ENCODE results near the gene KAT2B. TPM values are rescaled to one million over a fixed set of nuclear protein-coding genes. Genes with fewer than 3 reads are reported as not detected.

The KAT2B gene
- polyA plus RNA-seq, 10 donors = 11.4 to 24.8 (median 20.5) TPM

DNA sequence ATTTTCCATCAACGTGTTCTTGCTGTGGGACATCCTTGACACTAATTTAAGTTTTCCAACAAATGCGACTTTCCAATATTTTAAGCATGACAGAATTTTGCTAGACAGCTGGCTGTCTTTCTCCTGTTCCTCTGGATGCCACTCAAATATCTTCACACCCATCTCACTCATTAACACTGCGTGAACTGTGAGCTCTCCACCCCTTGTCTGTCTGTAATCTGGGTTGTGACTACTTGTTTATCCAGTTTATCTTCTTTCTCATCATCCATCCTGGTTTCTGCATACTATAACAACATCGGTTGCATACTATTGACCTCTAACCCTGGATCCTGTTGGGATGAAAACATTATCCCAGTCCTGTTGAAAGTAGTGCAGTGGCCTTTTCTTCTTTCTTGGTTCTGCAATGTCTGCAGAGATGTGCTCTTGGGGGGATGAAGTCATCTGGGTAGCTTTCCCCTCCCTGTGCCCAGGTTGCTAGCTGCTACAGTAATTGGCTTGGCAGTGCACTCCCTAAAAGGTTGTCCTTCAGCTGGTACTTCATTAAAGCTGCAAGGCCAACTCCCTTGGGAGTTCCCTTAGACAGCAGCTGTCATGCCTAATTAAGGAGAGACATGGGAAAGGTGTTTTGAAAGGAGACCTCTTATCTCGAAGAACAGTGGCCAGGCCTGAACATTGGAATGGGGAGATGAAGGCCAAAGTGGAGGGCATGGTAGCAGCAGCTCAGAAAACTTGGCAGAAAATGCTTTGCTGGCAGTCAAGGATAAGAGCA, 24.7 kb downstream of the KAT2B start:
- peak in 1 of 3 donors; percentile 22 for DNase-seq

DNA sequence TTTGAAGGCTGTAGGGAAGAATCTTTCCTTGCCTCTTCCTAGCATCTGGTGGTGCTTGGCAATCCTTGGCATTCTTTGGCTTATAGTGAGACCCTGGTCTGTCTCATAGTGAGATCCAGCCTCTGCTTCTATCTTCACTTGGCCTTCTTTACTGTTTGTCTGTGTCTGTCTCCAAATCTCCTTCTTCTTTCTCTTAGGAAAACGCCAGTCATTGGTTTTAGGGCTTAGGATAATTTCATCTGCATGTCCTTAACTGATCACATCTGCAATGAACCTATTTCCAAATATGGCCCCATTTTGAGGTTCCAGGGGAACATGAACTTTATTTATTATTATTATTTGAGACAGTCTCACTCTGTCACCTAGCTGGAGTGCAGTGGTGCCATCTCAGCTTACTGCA, 25.8 kb downstream of the KAT2B start:
- DNase-seq = no peak

DNA sequence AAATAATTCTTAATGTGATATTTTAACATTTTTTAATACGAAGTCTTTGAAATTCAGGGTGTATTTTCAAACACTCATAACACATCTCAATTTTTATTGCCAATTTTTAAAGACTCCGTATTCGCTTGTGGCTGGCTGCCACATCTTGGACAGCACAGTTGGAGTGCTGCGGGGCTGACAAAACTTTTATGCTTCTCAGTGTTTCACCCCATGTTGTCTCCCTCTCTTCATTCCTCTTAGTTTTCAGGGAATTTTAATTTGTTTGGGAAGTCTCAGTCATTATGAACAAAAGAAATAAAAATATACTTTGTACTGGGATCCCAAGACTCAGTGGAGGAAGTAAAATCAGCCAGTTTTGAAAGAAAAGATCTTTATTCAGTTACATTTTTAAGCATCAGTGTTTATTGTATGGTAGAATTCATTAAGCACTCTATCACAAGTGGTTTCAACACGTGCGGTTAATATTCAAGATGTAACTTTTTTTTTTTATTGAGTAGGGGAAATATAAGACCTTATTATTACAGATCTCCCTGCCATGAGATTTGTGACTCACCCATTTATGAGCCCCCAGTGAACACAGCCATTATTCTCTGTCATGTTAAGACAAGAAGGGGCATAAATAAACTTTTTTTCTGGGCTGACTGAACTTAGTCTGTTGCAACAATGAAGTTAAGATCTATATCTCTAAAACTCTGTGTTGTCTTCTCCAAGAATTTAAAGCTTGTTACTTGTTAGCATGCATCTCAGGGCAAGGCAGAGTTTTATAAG, 26.8 kb downstream of the KAT2B start:
- peak; percentile 49 to 78 (median 64) for DNase-seq

DNA sequence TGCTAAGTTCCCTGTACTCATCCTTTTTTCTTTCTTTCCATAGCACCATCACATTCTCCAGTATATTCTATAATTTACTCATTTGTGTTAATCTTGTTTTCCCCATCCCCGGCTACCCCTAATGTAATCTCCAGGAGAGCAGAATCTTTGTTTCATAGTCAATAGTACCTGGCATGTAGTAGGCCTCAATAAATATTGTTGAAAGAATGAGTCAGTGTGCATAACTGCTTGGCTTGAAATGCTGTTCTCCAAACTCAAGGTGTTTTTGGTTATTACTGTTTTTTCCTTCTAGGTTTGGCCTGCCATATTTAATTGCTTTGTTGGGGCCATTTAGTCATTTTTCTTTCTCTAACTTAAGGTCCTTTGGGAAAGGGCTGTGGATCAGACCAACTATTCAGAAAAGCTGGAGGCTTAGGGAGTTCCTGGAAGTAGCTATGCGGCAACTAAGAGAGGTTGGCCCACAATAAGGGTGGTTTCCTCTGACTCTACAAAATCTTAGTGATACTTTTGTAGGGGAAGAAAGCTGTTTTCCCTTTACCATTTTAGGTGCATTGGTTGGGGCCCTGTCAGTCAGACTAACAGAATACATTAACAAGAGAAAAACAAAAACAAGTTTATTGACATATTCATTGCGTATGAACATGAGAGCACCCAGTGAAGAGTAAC, 28.4 kb downstream of the KAT2B start:
- no peak for DNase-seq

DNA sequence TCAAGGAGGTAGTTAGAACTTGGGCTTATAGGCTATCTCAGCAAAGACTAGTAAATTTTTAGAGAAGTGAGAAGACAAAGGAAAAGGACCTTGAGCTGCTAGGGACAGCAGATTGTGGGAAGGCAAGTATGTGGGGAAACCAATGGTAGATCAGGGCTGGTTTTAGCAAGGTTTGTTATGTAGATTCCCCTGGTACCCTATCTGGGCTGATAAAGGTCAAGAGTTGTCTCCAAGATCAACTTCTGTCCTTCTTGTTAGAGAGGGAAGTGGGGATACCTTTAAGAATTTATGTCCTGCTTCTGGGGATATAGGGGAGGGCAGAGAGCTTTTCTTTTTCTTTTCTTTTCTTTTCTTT, 28.9 kb downstream of the KAT2B start:
- no peak for DNase-seq

DNA sequence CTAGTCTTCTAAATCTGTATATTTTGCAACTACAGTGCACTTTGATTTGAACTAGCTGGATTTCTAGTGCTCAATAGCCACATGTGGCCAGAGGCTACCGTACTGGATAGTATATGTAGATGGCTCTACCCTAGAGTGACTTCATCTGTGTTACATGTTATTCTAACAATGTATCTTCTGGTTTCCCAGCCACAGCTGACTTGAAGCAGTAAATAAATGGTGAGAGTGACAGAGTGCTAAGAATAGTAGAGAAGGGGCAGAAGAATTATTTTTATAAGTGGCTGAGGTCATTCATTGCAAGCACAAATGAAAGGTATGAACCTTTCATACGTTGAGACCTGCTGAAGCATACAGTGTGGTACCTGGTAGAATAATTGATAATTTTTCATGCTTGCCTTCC, 30.9 kb downstream of the KAT2B start:
- DNase-seq = no peak

DNA sequence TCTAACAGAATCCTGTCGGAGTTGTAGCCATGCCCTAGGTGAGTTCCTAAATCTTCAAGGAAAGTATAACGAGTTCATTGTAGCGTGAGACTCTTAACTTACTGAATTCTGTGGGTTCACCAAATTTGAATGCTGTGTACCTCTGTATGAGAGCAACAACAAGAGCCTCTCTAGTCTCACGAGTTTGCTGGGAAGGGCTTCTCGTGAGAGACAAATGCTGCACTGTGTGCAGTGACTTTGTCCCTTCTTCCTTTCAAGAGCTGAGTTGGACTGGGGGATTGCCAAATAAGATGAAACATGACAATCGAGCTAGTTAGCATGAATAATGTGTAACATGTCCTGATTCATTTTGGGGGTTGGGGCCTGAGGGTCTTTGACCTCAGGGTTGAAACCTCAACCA, 32.2 kb downstream of the KAT2B start:
- no peak for DNase-seq

DNA sequence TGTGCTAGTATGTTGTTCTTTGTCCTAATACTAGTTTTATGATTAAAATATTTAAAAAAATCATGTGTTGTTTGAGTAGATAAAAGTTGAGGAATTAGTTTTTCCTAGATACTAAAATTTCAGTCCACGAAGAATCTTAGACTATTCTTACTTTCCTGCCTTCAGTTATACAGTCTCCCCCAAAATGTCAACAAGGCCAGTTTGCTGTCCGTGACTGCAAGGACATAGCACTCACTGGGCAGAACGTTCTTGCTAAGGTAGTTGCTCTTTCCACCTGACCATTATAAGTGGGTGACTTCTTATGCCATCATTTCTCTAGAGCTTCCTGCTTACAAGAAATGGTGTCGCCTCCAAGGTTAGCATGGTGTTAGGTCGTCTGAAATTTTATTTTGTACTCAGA, 32.8 kb downstream of the KAT2B start:
- DNase-seq = no peak

DNA sequence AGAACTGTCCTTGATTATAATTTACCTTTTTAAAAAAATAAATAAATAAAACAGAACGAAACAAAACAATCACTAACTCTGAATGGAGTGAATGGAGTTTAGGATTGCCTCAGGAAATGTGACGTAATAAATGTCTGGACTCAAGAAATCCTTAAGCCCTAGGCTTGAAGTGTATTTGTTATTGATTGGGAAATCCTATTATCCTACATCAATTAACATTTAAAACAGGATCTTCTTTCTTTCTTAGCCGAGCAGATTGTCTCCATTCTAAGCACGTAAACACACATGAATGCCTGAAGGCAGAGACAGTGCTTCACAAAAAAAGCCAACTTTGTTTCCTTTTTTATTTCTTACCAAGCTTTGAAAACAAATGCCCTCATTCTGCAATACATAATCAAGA, 33.4 kb downstream of the KAT2B start:
- DNase-seq = no peak

DNA sequence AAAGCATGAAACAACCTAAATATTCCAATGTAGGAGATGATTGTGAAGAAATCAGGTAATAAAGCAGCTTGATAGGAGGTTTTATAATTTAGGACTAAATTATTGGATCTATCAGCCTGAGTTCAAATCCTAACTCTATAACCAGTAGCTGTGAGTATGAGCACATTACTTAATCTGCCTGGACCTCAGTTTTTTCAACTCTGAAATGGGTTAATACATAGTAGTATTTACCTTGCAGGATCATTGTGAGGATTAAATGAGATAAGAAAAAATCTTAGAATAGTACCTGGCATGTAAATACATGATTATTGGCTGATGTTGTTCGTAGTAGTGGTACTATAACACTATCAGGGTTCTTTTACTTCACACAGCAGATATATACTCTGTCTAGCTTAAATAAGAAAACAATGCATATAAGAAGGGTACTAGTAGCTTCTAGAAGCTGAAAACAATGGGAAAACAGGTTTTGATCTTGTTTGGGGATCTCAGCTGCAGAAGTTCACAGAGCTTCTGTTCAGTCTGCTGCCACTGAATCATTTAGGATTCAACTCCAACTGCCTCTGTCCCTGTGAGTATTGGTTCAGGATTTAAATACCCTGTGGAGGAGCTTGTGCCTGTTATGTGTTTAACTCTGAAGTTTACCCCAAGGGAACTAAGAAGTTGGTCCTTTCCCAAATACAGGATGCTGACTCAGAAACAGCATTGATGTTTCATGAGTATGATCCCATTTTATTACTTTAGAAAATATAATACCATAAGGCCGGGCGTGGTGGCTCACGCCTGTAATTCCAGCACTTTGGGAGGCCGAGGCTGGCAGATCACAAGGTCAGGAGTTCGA, 34.2 kb downstream of the KAT2B start:
- no peak for DNase-seq

DNA sequence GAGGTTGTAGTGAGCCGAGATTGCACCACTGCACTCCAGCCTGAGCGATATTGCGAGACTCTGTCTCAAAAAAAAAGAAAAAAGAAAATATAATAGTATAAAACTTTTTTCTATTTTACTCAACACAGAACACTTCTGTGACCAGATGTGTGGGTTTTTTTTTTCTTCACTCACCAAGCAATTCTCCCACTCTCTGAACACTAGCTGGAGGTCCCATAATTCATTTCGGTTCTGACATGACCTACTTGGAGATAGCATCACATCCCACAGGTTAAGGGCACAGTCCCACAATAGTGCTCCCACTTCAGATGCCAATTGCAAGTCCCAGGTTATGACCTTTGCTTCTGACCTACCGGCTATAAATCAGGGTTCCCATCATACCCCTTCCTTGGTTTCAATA, 35.0 kb downstream of the KAT2B start:
- no peak for DNase-seq

DNA sequence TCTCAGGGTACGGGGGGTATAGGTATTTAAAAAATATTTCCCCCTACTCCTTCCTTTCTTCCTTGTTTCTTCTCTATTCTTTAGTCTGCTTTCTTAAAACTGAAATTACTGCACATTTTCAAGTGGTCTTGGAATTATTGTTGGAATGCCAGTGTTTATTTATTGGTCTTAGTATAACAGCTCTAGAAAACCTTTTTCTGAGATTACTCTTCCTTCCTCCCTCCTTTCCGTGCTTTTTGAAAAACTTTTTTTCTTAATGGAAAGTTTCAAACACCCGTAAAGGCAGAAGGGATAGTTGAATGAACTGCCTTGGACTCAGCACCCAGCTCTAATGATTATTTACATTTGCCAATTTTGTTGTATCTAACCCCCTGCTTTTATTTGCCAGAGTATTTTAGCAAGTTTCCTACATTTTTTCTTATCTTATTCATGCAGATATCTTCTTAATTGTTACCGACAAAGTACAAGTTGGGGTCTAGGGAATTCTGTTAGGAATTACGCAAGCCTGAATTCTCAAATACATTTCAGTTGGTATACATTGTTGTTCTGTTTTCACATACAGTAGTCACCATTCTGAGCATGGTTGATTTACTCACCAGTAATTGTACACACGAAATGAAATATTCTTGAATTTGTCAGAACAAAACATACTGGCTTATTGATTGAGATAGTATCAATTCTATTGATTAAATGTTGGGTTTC, 36.2 kb downstream of the KAT2B start:
- DNase-seq = no peak

DNA sequence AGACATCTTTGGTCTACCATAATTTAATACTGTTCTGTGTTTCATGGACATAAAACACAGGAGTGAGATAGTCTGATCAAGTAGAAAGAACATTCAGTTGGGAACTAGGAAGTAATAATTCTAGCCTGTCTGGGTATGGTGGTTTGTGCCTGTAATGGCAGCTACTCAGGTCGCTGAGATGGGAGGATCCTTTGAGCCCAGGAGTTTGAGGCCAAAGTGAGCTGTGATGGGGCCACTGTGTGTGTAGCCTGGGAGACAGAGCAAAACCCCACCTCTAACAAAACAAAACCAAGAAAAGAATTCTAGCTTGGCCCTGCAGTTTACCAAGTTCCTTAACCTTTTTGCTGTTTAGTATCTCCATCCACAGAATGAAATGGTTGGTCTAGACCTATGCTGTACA, 36.8 kb downstream of the KAT2B start:
- no peak for DNase-seq

DNA sequence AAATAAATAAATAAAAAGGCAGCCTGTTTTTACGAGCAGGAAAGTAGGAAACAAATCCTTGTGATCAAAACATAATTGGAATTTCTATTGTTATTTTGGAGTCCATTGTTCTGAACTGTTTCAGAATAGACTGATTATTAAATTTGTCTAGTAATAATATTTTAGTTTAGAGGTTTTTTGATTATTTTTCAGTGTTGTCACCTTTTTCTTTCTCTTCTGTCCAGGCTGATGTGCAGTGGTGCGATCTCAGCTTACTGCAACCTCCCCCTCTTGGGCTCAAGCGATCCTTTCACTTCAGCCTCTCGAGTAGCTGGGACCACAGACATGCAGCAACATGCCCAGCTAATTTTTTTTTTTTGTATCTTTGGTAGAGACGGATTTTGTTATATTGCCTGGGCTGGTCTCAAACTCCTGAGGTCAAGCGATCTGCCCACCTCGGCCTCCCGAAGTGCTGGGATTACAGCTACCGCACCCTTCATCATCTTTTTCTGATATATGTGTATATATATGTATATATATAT, 38.0 kb downstream of the KAT2B start:
- DNase-seq = no peak

DNA sequence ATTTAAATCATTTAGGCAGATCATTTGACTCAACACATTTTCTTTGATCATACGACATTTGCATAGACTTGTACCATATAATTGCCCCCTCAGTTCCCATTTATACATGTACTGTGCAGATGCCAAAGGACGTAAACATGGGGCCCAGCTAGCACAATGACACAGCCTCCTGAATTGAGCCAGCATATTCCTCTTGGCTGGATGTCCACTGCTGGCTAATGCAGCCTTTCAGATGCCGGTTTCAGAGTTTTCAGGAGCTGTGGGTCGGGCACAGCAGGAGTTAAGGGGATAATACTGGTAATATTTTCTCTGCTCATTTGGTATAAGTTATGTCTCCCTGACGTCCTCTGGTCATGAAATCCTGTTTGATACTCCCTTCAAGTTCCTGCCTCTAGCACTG, 39.4 kb downstream of the KAT2B start:
- DNase-seq = no peak

DNA sequence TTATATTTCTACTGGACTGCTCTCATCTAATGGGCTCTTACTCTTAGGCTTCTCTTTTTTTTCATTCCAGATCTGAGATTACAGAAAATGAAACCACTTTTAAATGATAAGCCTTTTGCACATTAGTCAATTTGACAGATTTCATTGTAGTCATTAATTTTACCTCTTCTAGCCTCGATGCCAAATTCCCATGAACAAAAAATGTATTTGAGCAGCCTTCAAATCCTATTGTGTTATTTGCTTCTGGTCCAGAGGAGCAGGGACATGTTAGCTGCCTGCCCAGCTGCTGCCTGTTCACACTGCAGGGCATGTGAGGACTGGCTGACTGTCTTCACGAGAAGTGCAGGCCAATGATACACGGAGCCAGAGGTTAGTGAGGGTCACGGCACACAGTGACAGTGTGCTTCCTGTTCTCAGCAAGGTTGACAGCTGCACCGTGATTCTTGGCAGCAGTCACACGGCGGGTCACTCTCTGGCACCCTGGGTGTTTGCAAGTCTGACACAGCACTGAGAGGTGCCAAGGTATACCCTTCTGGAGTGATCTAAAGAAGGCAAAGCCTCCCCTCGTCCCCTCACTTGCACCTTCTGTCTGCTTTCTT, 40.8 kb downstream of the KAT2B start:
- DNase-seq = peak; percentile 59 to 70 (median 68)

DNA sequence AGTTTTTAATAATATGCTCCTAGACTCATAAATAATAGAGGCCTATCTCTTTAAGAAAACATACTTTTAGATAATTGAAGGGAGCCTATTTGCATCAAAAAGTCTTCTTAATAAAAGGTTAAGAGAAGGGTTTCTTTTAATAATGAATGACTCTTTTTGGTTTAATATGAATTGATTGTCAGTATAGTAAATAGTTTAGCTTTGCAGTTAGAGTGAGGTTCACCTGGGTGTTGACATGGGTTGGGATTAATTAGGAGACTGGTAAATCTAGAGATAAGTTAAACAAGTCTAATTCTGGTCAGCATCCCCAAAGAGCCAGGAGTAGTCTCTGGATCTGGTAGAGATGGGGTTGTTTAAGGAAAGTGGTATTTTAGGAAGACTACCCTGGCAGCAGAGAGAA, 43.0 kb downstream of the KAT2B start:
- DNase-seq = no peak

DNA sequence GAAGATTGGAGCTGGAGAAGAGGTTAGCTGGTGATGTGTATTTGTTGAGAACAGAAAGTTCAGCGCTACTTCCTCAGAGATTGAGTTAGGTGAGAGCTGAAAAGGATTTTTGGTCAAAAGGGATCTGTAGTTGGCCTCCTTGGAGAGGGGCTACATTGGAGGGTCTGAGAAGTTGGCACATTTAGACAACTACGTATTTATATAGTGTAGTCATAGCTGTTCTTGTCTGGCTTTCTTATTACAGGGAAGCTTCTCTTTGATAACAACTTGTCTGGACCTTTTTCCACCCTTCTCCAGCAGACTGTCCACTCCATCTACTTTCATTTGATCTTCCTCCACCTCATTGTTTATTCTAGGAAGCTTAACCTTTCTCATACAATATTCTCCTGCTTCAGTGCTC, 43.7 kb downstream of the KAT2B start:
- no peak for DNase-seq

DNA sequence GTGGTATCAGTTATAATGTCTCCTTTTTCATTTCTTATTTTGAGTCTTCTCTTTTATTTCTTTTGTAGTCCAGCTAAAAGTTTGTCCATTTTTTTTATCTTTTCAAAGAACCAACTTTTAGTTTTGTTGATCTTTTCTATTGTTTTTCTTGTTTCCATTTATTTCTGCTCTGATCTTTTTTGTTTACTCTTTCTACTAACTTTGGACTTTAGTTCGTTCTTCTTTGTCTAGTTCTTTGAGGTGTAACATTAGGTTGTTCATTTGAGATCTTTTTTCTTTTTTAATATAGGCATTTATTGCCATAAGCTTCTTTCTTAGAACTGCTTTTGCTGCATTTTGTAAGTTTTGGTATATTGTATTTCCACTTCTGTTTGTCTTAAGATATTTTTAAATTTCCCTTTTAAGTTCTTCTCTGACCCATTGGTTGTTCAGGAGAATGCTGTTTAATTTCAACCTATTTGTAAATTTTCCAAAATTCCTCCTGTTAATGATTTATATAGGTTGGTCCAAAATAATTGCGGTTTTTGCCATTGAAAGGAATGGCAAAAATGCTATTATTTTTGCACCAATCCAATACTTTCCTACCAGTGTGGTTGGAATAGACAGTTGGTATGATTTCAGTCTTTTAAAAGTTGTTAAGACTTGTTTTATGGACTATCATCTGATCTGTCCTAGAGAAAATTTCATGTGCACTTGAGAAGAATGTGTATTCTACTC, 51.2 kb downstream of the KAT2B start:
- DNase-seq = no peak

DNA sequence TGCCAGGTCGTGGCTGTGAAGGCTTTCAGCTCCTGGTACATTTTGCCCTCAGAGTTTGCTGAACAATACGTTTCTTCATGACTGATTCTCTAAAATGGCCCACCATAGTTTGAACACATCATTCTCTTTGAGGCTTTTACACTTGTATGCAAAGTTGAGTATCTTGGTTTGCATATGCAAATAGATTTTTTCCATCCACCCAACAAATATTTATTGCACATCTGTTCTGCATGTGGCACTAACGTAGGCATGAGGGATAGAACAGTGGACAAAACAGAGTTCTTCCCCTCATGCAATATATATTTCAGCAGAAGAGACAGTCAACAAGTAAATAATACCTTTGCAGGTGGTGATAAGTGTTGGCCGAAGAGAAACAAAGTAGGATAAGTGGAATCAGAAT, 55.2 kb downstream of the KAT2B start:
- DNase-seq = no peak

Measured in muscle of back (tissue), 11 donors.